GM12878 (cell line): ENCODE results near the gene THUMPD3. TPM values are rescaled to one million over a fixed set of nuclear protein-coding genes. Genes with fewer than 3 reads are reported as not detected.
A peak's percentile ranks its signal among the peaks of the same experiment; 100 is the strongest.

Experiments
- BMI1 ChIP-seq: fragments of 450-650 bp; IDR thresholded peaks from 2 replicates; pipeline ENCODE4 v1.6.1; 2016; ENCODE audit warnings: mild to moderate bottlenecking, moderate library complexity, borderline replicate concordance
- CUX1 ChIP-seq: IDR thresholded peaks from 2 replicates; pipeline ENCODE4 v1.6.1; 2012; ENCODE audit warnings: improper control_type of control experiment, low read depth, low read length; ENCODE audit not compliant: insufficient replicate concordance
- ELK1 ChIP-seq: IDR thresholded peaks from 2 replicates; pipeline ENCODE4 v1.6.1; 2012; ENCODE audit warnings: low read depth, low read length, improper control_type of control experiment
- MLLT1 ChIP-seq: fragments of 450-650 bp; IDR thresholded peaks from 2 replicates; pipeline ENCODE4 v1.6.1; 2016; ENCODE audit warnings: mild to moderate bottlenecking
- NKRF ChIP-seq: fragments of 450-650 bp; conservative IDR thresholded peaks from 2 replicates; pipeline ENCODE4 v1.6.1; 2017; ENCODE audit warnings: mild to moderate bottlenecking, moderate library complexity
- PKNOX1 ChIP-seq: fragments of 450-650 bp; IDR thresholded peaks from 2 replicates; pipeline ENCODE4 v1.6.1; 2016; ENCODE audit warnings: mild to moderate bottlenecking
- RAD51 ChIP-seq: fragments of 450-650 bp; IDR thresholded peaks from 2 replicates; pipeline ENCODE4 v1.6.1; 2016; ENCODE audit warnings: moderate library complexity, mild to moderate bottlenecking, inconsistent platforms
- RELB ChIP-seq: fragments of 450-650 bp; IDR thresholded peaks from 2 replicates; pipeline ENCODE4 v1.6.1; 2017; ENCODE audit warnings: low read depth, mild to moderate bottlenecking, moderate library complexity
- SREBF1 ChIP-seq: IDR thresholded peaks from 2 replicates; pipeline ENCODE4 v1.6.1; 2012; ENCODE audit warnings: mild to moderate bottlenecking, low read length
- TAF1 ChIP-seq: IDR thresholded peaks from 2 replicates; pipeline ENCODE4 v1.6.1; 2011; ENCODE audit warnings: mild to moderate bottlenecking, low read depth, low read length, borderline replicate concordance
- YBX1 ChIP-seq: fragments of 450-650 bp; IDR thresholded peaks from 2 replicates; pipeline ENCODE4 v1.6.1; 2016; ENCODE audit warnings: antibody characterized with exemption
- polyA plus RNA-seq, 11 experiments: library from polyadenylated mRNA; depleted of rRNA in 4 of 11; unstranded in 6 of 11; stranded (reverse) in 5 of 11; fragments of >200 nt; fragmentation: Nextera tagmentation in 4 of 11; fragmentation: Illumina TruSeq in 1 of 11; extraction: Ambion mirVana in 4 of 11; extraction: Trizol in 1 of 11; gene quantifications; 1 replicate in 1 of 11; 2 replicates in 10 of 11; pipeline versions ENCODE4 v1.2.1 to v1.2.3, GENCODE V29; 2011 to 2016; ENCODE audit warnings: inconsistent platforms in 2 of 11, missing spikeins in 2 of 11, low read depth in 1 of 11
- total RNA-seq, 4 experiments: library from RNA; depleted of rRNA in 3 of 4; stranded (reverse); fragments of >200 nt in 3 of 4; fragmentation: Illumina TruSeq in 1 of 4; extraction: Trizol in 1 of 4; gene quantifications; 2 replicates each; pipeline versions ENCODE4 v1.2.1 to v1.2.3, GENCODE V29; 2013 to 2021

Gene THUMPD3
- total and polyA plus RNA-seq, 10 of the 15 experiments (the other 5 are each of a cell fraction or from before 2014, with no cell fraction given) = 28.7 to 47.4 (median 41.8) TPM

- TF ChIP-seq ELK1 (no peak), NKRF (peak; percentile 33; the same call in 1 of the 2 replicates), MLLT1 (peak; percentile 92), SREBF1 (no peak), RAD51 (no peak), YBX1 (no peak), CUX1 (no peak), PKNOX1 (peak; percentile 58; the same call in 1 of the 2 replicates), BMI1 (0 out of 2 replicates have a peak, but pooled peaks have one; percentile 33), RELB (0 out of 2 replicates have a peak, but pooled peaks have one; percentile 42), TAF1 (no peak; the same call in 1 of the 2 replicates)
Observed at GRCh38 chr3:9397906-9398699, 35.2 kb downstream of the THUMPD3 start (continued).
